Transverse colon (tissue), 4 donors: ENCODE results near the gene SMG6. TPM values are rescaled to one million over a fixed set of nuclear protein-coding genes. Genes with fewer than 3 reads are reported as not detected.

Source experiments
- DNase-seq: peaks from one replicate; pipeline ENCODE4 v3.0.0-alpha.2; 2019
- H3K27ac ChIP-seq, 4 donors: fragments of 200-600 bp; sonication (generic); 2 replicates each; pipeline ENCODE4 v1.5.1; 2016 to 2018; ENCODE audit warnings: inconsistent platforms in 4 of 4
- H3K27me3 ChIP-seq: fragments of 200-600 bp; sonication (generic); 2 replicates; pipeline ENCODE4 v1.5.1; 2017; ENCODE audit warnings: inconsistent platforms
- H3K36me3 ChIP-seq, 4 donors: fragments of 200-600 bp; sonication (generic); 2 replicates each; pipeline ENCODE4 v1.5.1; 2017 to 2019; ENCODE audit warnings: inconsistent platforms in 4 of 4
- H3K4me1 ChIP-seq, 4 donors: fragments of 200-600 bp; sonication (generic); 2 replicates each; pipeline ENCODE4 v1.5.1; 2017 to 2020; ENCODE audit warnings: inconsistent platforms in 4 of 4
- H3K4me3 ChIP-seq, 4 donors: fragments of 200-600 bp; sonication (generic); 1 replicate in 1 of 4; 2 replicates in 3 of 4; pipeline versions ENCODE4 v1.5.1 to v1.6.1; 2017 to 2019; ENCODE audit warnings: inconsistent platforms in 4 of 4
- H3K9me3 ChIP-seq, 2 donors: fragments of 200-600 bp; sonication (generic); 2 replicates each; pipeline ENCODE4 v1.5.1; 2017 to 2019; ENCODE audit warnings: inconsistent platforms in 2 of 2
- CTCF ChIP-seq, 5 experiments: fragments of 200-600 bp in 3 of 5; fragments of 450-650 bp in 2 of 5; sonication (generic) in 3 of 5; IDR thresholded peaks; 1 replicate in 2 of 5; 2 replicates in 3 of 5; pipeline ENCODE4 v1.5.1; 2016 to 2017; ENCODE audit warnings: antibody characterized with exemption in 5 of 5, inconsistent platforms in 3 of 5, mild to moderate bottlenecking in 2 of 5, moderate library complexity in 1 of 5
- EP300 ChIP-seq: sonication (generic); formaldehyde crosslinking; IDR thresholded peaks from one replicate; pipeline ENCODE4 v1.6.1; 2017; ENCODE audit warnings: antibody characterized with exemption, low read depth
- POLR2A ChIP-seq: fragments of 450-650 bp; IDR thresholded peaks from one replicate; pipeline ENCODE4 v1.6.1; 2016; ENCODE audit warnings: antibody characterized with exemption, mild to moderate bottlenecking, moderate library complexity
- POLR2AphosphoS5 ChIP-seq, 3 donors: sonication (generic); formaldehyde crosslinking; IDR thresholded peaks; one replicate each; pipeline ENCODE4 v1.6.1; 2016; ENCODE audit warnings: antibody characterized with exemption in 3 of 3
- WGBS, 2 donors: methylation state at CpG; one replicate each; pipeline ENCODE4 v1.1.5; 2018; ENCODE audit warnings: low coverage in 1 of 2; 5-methylcytosine and 5-hydroxymethylcytosine counted together
- in situ Hi-C, 4 donors: fragments of 200-750 bp; cut with MboI; loops; one replicate each; pipeline versions ENCODE4 v1.15.0 to v1.15.1; 2017; ENCODE audit warnings: low sequenced_read_pairs in 3 of 4, low pct_ligation_motif_present in 1 of 4, low pct_unique_long_range_greater_than_20kb in 1 of 4
- intact Hi-C: fragments of 100-400 bp; cut with DNase I; formaldehyde crosslinking; loops from one replicate; pipeline ENCODE4 v1.15.1; 2023; ENCODE audit warnings: low total_unique reads
- total RNA-seq, 4 donors: library from RNA; depleted of rRNA; stranded (reverse); fragments of >200 nt; gene quantifications; one replicate each; pipeline ENCODE4 v1.1.0, GENCODE V29; 2016

Gene SMG6
- total RNA-seq, 4 donors from 2014 or later = 28.6 to 112 (median 39.1) TPM

- intact Hi-C loops (loop anchor here (10.0 kb wide), 2 partner anchors 95 to 125 kb away; partner anchors contain the start of gene HIC1), in situ Hi-C loops (loop anchor here in 1 of 4 donors (5.0 kb wide), 1 partner anchor 33 kb away; no protein-coding TSS in a partner anchor)
- Histone ChIP-seq H3K4me3 (no peak overlapping the region), H3K9me3 (no peaks in the 10 kb centered on the region), H3K27me3 (no peaks in the 10 kb centered on the region), H3K36me3 (no peaks in the 10 kb centered on the region), H3K27ac (peak overlapping the region; percentile 76 to 87 (median 82)), H3K4me1 (peaks cover 39 to 84% (median 66%) of the 10 kb centered on the region in 4 donors)
- TF ChIP-seq EP300 = peak; percentile 17
- TF ChIP-seq POLR2A = no peak
- peak; percentile 62 to 79 (median 78) for TF ChIP-seq POLR2AphosphoS5 (IDR thresholded peaks at IDR 0.05)
- no peak for TF ChIP-seq CTCF (IDR thresholded peaks at IDR 0.05)
- 20 to 51% methylated on average over 3 to 9 of the region's 9 CpGs for WGBS, 2 donors
- DNase-seq = peak; percentile 67
These were observed 123.8 kb downstream of the SMG6 start for GRCh38 chr17:2179615-2180295.

- DNase-seq = no peak
- Histone ChIP-seq H3K4me3 (no peak overlapping the region), H3K27ac (peak overlapping the region; percentile 76 to 87 (median 82)), H3K4me1 (peaks cover 39 to 92% (median 69%) of the 10 kb centered on the region in 4 donors), H3K27me3 (no peaks in the 10 kb centered on the region), H3K36me3 (no peaks in the 10 kb centered on the region), H3K9me3 (no peaks in the 10 kb centered on the region)
- no peak for TF ChIP-seq EP300
- intact Hi-C loops (loop anchor here (10.0 kb wide), 2 partner anchors 94 to 124 kb away; partner anchors contain the start of gene HIC1), in situ Hi-C loops (loop anchor here in 1 of 4 donors (5.0 kb wide), 1 partner anchor 33 kb away; no protein-coding TSS in a partner anchor)
- WGBS, 2 donors = 49 to 70% methylated on average over 7 to 13 of the region's 15 CpGs
These were observed 124.6 kb downstream of the SMG6 start for GRCh38 chr17:2178798-2179501.

GRCh38 chr17:2177235-2177811 lies 126.3 kb downstream of the SMG6 start:
- 0 to 48% methylated on average over 2 to 4 of the region's 4 CpGs for WGBS, 2 donors
- Histone ChIP-seq H3K36me3 (no peaks in the 10 kb centered on the region), H3K27ac (peak overlapping the region; percentile 76 to 87 (median 82)), H3K4me1 (peaks cover 47 to 91% (median 74%) of the 10 kb centered on the region in 4 donors), H3K27me3 (no peaks in the 10 kb centered on the region), H3K4me3 (no peak overlapping the region), H3K9me3 (no peaks in the 10 kb centered on the region)
- in situ Hi-C loops = loop anchor here in 1 of 4 donors (5.0 kb wide), 1 partner anchor 35 kb away; no protein-coding TSS in a partner anchor
- DNase-seq = no peak
- no peak for TF ChIP-seq EP300
- no peak for TF ChIP-seq CTCF (IDR thresholded peaks at IDR 0.05)
- TF ChIP-seq POLR2A = no peak
- TF ChIP-seq POLR2AphosphoS5 (IDR thresholded peaks at IDR 0.05) = no peak
- intact Hi-C loops = loop anchor here (10.0 kb wide), 2 partner anchors 93 to 123 kb away; partner anchors contain the start of gene HIC1

GRCh38 chr17:2176499-2177169 lies 127.0 kb downstream of the SMG6 start:
- peaks cover 47 to 88% (median 70%) of the 10 kb centered on the region in 4 donors for H3K4me1 ChIP-seq
- 33 to 69% methylated on average over 1 to 8 of the region's 8 CpGs for WGBS, 2 donors
- no peak for DNase-seq
- no peaks in the 10 kb centered on the region for H3K36me3 ChIP-seq
- no peak overlapping the region for H3K4me3 ChIP-seq
- no peaks in the 10 kb centered on the region for H3K27me3 ChIP-seq
- H3K9me3 ChIP-seq = no peaks in the 10 kb centered on the region
- in situ Hi-C loops = loop anchor here in 1 of 4 donors (5.0 kb wide), 1 partner anchor 36 kb away; no protein-coding TSS in a partner anchor
- TF ChIP-seq CTCF (IDR thresholded peaks at IDR 0.05) = no peak
- no peak for TF ChIP-seq EP300
- TF ChIP-seq POLR2AphosphoS5 (IDR thresholded peaks at IDR 0.05) = no peak
- intact Hi-C loops = loop anchor here (10.0 kb wide), 2 partner anchors 92 to 122 kb away; partner anchors contain the start of gene HIC1
- peak overlapping the region; percentile 76 to 87 (median 82) for H3K27ac ChIP-seq
